GM19328 (cell line): Measurements from ENCODE around the gene IL31RA.
"Not testable (repeated sequence)": the region's sequence is repeated elsewhere in the genome, so short reads cannot be mapped to it uniquely, and the experiment has no call there.

ENCODE experiments used
- ATAC-seq: cut with Tn5 transposase; IDR thresholded peaks from one replicate; pipeline ENCODE4 v1.9.1; 2021; ENCODE audit warnings: mild to moderate bottlenecking, moderate library complexity; ENCODE audit not compliant: unreplicated experiment

IL31RA gene

GRCh38 chr5:55850839-55851674 lies at the start of gene IL31RA:
Gene IL31RA, plus strand, starts transcription at chr5:55851357. Its CDS starts 214 bp downstream, at chr5:55851571.
- ATAC-seq, result no peak

DNA sequence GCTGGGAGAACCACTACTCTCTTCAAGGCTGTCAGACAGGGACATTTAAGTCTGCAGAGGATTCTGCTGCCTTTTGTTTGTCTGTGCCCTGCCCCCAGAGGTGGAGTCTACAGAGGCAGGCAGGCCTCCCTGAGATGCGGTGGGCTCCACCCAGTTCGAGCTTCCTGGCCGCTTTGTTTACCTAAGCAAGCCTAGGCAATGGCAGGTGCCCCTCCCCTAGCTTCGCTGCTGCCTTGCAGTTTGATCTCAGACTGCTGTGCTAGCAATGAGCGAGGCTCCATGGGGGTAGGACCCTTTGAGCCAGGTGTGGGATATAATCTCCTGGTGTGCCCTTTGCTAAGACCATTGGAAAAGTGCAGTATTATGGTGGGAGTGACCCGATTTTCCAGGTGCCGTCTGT lies 42.3 kb upstream of the IL31RA start:
- ATAC-seq, result not testable (repeated sequence)

DNA sequence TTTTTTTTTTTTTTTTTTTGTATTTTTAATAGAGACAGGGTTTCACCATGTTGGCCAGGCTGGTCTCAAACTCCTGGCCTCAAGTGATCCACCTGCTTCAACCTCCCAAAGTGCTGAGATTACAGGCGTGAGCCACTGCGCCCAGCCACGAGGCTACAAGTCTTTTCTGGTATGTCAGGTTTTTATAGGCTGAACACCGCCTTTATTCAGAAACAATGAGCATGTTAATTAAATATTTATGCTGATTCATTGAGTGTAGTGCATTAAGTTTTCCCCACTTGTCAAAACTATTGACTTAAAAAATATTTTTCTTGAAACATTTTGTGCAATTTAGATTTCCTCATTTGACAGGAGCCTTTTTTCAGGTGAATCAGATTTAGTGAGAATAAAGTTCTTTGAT lies 35.2 kb upstream of the IL31RA start:
- not testable (repeated sequence) for ATAC-seq

DNA sequence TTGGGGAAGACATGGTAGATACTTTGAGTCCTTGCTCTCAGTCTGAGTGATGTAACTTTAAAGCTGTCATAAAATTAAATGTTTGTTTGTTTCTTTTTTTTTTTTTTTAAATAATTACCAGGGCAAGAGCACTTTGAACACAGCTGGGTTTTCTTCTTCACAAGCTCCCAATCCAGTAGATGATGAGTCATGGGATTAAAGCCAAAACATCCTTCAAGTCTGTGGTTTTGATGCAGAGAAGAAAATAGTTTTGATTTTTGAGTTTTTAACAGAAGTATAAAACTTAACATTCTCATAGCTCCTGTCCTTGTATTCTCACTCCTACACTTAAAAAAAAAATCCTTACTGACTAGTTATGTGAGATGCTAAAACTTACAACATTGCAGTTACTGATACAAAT lies 34.8 kb upstream of the IL31RA start:
- no peak for ATAC-seq

GRCh38 chr5:55817030-55817429 lies 34.1 kb upstream of the IL31RA start:
- no peak for ATAC-seq

DNA sequence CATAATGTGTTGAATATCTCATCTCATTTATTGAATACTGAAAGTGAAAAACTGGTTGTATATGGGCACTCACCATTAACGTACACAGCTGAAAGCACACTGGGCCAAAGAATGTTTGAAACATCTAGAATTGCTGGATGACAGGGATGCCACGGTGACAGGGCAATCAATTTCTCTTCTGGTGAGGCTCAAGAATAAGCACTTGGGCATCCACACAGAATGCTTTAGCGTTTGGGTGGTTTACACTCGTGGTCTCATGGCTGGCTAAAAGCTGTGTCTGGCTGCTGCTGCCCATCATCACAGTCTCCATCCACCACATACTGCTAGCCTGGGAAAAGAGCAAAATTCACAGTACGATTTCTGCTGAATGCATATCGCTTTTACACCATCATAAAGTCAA lies 30.7 kb upstream of the IL31RA start:
- no peak for ATAC-seq

DNA sequence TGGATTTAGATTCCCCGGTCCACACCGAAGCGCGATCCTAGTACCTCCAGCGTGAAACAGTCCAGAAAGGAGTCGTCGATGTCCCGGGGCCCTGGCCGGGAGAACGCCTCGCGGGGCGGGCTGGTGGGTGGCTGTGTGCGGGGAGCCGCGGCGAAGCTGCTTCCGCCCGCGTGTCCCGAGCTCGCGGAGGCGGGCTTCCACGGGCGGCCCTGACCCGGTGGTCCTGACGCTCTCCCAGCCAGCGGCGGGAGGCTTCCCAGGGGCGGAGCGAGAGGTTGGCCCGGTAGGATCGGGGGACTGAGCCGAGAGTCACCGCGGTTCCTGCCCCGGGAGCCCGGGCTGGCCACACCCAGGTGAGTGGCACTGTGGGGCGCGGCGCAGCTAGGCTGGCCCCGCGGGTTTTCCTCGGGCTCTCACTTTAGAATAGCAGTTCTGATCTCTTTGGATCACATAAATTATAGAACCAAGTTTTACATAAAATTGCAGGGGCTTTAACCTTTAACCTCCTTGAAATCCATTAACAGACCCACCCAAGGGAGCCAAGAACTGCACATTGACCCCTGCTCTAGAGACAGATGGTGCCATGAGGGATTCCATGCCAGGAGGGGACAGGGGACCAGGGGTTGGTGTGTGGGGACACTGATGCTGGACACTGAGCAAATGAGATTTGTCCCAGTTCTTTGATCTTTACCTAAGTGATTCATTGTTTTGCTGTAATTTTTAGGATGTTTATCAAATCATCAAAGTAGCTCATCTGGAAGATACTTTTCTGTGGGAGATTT lies 29.2 kb upstream of the IL31RA start:
- ATAC-seq, result no peak

DNA sequence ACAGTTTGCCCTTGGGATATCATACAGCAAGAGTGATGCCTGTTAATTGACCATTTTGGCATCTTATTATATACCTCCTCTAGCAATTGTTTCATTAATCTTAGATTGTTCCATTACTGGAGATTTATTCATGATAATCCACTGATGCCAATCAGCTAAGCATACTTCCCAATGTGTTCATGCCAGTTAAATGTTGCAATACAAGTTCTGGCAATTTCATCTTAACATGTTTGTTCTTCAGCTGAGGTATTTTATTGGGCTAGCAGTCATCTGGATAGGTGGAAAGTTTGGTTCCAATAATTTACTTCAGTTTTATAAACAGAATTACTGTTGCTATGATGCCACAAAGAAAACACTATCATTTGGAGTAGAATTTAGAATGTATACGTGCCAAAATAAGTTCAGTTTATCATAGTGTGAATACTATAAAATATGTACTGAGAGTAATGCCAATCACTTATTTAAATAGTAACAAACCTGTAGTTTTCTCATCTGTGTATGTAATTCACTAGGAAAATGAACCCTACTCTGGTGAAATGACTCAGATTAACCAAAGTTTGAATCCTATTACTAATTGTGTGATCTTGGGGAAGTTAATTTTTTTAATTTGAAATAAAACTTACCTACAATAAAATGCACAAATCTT lies 27.9 kb upstream of the IL31RA start:
- ATAC-seq, result no peak

DNA sequence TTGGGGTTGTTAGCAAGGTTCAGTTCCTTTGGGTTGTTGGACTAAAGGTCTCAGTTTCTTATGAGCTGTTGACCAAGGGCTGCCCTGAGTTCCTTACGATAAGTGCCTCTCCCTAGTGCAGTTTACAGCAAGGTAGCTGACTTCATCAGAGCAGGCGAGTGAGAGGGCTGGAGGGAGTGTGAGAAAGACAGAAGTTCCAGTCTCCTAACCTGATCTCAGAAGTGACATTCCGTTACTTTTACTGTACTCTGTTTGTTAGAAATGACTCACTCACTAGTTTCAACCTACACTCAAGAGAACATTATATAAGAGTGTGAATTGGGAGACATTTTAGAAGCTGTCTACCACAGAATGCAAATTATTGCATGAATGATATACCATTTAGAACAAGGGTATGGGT lies 21.2 kb upstream of the IL31RA start:
- no peak for ATAC-seq

- ATAC-seq, result no peak
Observed at GRCh38 chr5:55832446-55832845, 18.7 kb upstream of the IL31RA start.

DNA sequence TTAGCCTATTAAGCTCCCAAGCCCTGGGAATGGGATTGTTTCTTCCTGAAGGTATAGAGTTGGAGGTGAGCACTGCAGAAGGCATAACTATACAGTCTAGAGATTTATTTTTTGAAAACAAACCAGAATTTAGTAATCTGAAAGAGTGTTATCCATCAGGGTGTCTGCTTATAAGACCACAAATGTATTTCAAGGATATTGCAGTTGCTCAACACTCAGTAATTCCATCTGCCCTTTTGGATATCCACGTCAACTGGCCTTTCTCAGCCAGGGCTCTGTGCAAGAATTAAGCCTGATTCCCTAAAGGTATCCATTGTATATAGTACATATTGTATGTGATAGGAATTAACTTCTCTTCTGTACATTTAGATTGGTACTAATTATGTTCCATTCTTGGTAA lies 15.0 kb upstream of the IL31RA start:
- ATAC-seq, result no peak

DNA sequence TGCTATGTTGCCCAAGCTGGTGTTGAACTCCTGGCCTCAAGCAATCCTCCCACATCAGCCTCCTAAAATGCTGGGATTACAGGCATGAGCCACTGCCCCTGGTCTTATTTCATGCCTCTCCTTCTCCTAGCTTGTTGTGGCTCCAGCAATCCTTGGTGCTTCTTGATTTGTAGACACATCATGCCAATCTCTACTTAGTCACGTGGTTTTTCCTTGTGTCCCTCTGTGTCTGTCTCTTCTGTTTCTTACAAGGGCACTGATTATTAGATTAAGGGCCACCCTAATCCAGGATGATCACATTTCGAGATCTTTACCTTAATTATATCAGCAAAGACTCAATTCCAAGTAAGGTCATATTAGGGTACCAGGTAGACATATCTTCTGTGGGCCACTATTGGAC lies 9.2 kb upstream of the IL31RA start:
- ATAC-seq, result no peak

GRCh38 chr5:55847837-55848236 lies 3.3 kb upstream of the IL31RA start:
- no peak for ATAC-seq

GRCh38 chr5:55848783-55849182 lies 2.4 kb upstream of the IL31RA start:
- ATAC-seq, result no peak

DNA sequence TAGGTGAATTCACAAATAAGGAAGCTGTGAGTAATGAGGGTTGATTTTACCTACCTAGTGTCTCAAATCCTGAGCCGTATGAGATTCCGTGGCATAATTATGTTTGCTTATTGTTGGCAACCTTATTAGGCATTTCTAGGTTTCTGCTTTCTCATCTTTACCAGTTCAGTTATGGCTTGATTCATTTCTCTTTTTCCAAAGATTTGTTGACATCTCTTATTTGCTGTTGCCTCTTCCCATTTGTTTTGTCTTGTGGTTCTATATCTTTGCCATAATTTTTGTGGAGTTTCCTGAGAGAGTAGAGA lies 470 bp downstream of the IL31RA start:
- ATAC-seq, result no peak

DNA sequence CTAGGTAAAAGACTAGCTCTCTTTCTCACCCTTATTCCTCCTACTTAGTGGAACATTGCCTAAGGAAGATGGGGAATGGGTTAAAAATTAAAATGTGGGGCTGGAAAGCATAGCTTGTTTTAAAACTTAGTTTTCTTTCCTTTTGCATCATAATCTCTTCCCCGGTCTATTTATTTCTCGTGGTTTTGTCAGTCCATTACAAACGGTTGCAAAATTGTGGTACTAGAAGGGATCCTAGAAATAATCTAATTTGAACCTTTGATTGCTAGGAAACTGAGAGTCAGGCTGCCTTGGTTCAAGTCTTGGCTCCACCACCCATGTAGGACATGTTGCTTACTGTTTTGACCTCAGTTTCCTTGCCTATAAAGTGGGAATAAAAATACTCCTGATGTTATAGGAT lies 1.3 kb downstream of the IL31RA start:
- no peak for ATAC-seq

GRCh38 chr5:55853041-55853670 lies 2.0 kb downstream of the IL31RA start:
- ATAC-seq, result no peak

DNA sequence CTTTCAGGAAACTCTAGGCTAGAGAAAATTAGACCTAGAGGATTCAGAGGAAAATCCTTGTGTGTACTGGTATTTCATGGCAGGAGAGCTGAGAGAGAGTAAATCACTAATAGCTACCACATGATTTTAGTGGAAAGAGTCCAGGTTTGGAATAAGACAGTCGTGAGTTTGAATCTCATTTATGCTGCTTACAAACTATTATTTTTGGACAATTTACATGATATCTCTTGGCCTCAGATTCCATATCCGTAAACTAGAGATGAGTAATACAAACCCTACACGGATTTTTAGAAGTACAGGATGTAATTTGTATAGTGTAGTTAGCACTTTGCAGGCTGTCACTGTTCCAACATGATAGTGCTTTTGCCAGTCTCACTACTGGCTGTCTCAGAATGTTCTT lies 2.7 kb downstream of the IL31RA start:
- no peak for ATAC-seq

GRCh38 chr5:55855509-55855908 lies 4.4 kb downstream of the IL31RA start:
- ATAC-seq, result no peak

DNA sequence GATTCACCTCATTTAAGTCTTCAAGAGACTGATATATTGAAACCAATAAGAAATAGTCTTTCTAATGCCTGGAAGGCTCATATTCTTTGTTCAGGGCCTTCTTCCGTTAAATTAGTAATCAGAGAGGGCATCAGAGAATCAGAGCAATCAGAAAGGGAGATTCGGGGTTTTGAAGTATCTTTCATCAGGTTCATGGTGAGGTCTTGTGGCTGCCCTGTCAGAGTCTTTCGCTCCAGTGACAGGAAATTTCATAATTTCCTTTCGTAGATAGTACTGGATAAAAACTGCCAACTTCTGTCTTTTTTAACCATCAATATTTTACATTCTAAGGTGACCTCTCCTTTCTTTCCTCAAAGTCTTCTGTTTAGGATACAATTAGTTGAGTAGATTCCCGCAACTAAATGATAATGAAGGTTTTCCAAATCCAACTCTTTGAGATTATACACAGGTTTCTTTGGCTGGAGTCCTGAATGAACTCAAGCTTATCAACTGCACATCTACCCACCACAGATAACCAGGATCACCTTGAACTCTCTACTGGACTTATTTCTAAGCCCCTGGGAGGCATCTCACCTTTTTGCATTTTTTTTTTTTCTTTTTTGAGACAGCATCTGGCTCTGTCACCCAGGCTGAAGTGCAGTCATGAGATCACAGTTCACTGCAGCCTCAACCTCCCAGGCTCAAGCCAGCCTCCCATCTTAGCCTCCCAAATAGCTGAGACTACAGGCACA lies 5.5 kb downstream of the IL31RA start:
- no peak for ATAC-seq

DNA sequence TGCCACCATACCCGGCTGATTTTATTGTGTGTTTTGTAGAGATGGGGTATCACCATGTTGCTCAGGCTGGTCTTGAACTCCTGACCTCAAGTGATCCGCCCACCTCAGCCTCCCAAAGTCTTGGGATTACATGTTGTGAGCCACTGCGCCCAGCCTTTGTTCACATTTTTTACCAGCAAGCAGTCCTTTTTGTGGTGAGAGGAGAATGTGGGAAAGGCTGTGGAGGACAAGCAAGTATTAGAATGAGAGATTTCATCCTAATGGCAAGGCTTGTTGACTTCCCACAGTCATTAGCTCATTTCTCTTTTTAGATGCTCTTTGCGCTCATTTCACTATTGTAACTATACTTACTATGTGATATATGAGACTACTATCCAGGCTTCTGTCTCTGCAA lies 6.1 kb downstream of the IL31RA start:
- no peak for ATAC-seq
